GM13976 (cell line): ENCODE measurements around the gene UBE2G2.

ENCODE experiments used
- DNase-seq: peaks from one replicate; pipeline ENCODE4 v3.0.0; 2012; ENCODE audit warnings: low spot score
- CTCF ChIP-seq: IDR thresholded peaks from 2 replicates; pipeline ENCODE4 v1.5.1; 2012; ENCODE audit warnings: borderline replicate concordance, mild to moderate bottlenecking; ENCODE audit not compliant: insufficient read depth; ENCODE audit errors: extremely low read depth, missing control alignments, control extremely low read depth
- in situ Hi-C: fragments of 300-500 bp; cut with MboI; formaldehyde crosslinking; loops from one replicate; pipeline ENCODE4 v1.12.0; 2022; ENCODE audit warnings: low sequenced_read_pairs, mixed read lengths, inconsistent platforms; ENCODE audit not compliant: unreplicated experiment

The UBE2G2 gene

GRCh38 chr21:44761747-44762208 lies 39.8 kb downstream of the UBE2G2 start:
- TF ChIP-seq CTCF: no peak
- no peak for DNase-seq
- in situ Hi-C loops: no loop called here

- DNase-seq: peak; percentile 49
- in situ Hi-C loops: no loop called here
- no peak for TF ChIP-seq CTCF
Observed at GRCh38 chr21:44761011-44761729, 40.5 kb downstream of the UBE2G2 start.

- DNase-seq: no peak
- TF ChIP-seq CTCF: no peak
- in situ Hi-C loops: no loop called here
Observed at GRCh38 chr21:44760376-44760775, 41.2 kb downstream of the UBE2G2 start.

GRCh38 chr21:44759628-44760285 lies 41.9 kb downstream of the UBE2G2 start:
- no peak for DNase-seq

GRCh38 chr21:44758781-44759627 lies 42.6 kb downstream of the UBE2G2 start:
- in situ Hi-C loops: no loop called here
- no peak for DNase-seq
- no peak for TF ChIP-seq CTCF

More at GRCh38 chr21:44759628-44760285, 41.9 kb downstream of the UBE2G2 start:
- TF ChIP-seq CTCF: no peak
- in situ Hi-C loops: no loop called here

- in situ Hi-C loops: no loop called here
- DNase-seq: no peak
- TF ChIP-seq CTCF: no peak
Observed at GRCh38 chr21:44758141-44758561, 43.5 kb downstream of the UBE2G2 start.
